Uterus (tissue), 4 donors: ENCODE data around the gene ACAP1. TPM values are rescaled to one million over a fixed set of nuclear protein-coding genes. Genes with fewer than 3 reads are reported as not detected.

Source experiments
- DNase-seq, 2 donors: peaks; one replicate each; pipeline ENCODE4 v3.0.0-alpha.2; 2019 to 2020
- H3K27ac ChIP-seq, 2 donors: fragments of 200-600 bp; sonication (generic); 1 replicate in 1 of 2; 2 replicates in 1 of 2; pipeline ENCODE4 v1.5.1; 2016 to 2018
- H3K27me3 ChIP-seq, 2 donors: fragments of 200-600 bp; sonication (generic); one replicate each; pipeline ENCODE4 v1.5.1; 2018 to 2019; ENCODE audit warnings: control low read depth in 1 of 2
- H3K36me3 ChIP-seq, 2 donors: fragments of 200-600 bp; sonication (generic); one replicate each; pipeline ENCODE4 v1.5.1; 2019; ENCODE audit warnings: control low read depth in 1 of 2
- H3K4me1 ChIP-seq, 2 donors: fragments of 200-600 bp; sonication (generic); one replicate each; pipeline ENCODE4 v1.5.1; 2018 to 2019; ENCODE audit warnings: control low read depth in 1 of 2
- H3K4me3 ChIP-seq, 2 donors: fragments of 200-600 bp; sonication (generic); 1 replicate in 1 of 2; 2 replicates in 1 of 2; pipeline ENCODE4 v1.5.1; 2018 to 2019; ENCODE audit warnings: mild to moderate bottlenecking in 1 of 2
- H3K9me3 ChIP-seq, 2 donors: fragments of 200-600 bp; sonication (generic); one replicate each; pipeline ENCODE4 v1.5.1; 2019; ENCODE audit warnings: control low read depth in 1 of 2
- CTCF ChIP-seq, 4 experiments: fragments of 200-600 bp in 2 of 4; fragments of 450-650 bp in 2 of 4; sonication (generic) in 2 of 4; IDR thresholded peaks; one replicate each; pipeline ENCODE4 v1.5.1; 2016 to 2019; ENCODE audit warnings: antibody characterized with exemption in 4 of 4, mild to moderate bottlenecking in 2 of 4, moderate library complexity in 1 of 4
- POLR2A ChIP-seq, 2 donors: fragments of 450-650 bp; IDR thresholded peaks; one replicate each; pipeline ENCODE4 v1.6.1; 2016; ENCODE audit warnings: antibody characterized with exemption in 2 of 2, mild to moderate bottlenecking in 1 of 2, moderate library complexity in 1 of 2
- intact Hi-C: fragments of 100-400 bp; cut with DNase I; formaldehyde crosslinking; loops from one replicate; pipeline ENCODE4 v1.15.1; 2023; ENCODE audit warnings: low total_unique reads
- total RNA-seq, 4 donors: library from RNA; depleted of rRNA in 3 of 4; stranded (reverse); fragments of >200 nt in 3 of 4; gene quantifications; one replicate each; pipeline versions ENCODE4 v1.1.0 to v1.2.4, GENCODE V29; 2014 to 2023
- donor health status: DM: yes; HTN: yes; CAD: no.

The ACAP1 gene
- total RNA-seq, 4 donors from 2014 or later: 0.29 to 11.2 (median 1.7) TPM

GRCh38 chr17:7317161-7317803, 19.0 kb upstream of the ACAP1 start:
- H3K4me1 ChIP-seq: no peaks in the 10 kb centered on the region
- no peak overlapping the region for H3K4me3 ChIP-seq
- no peak for DNase-seq
- no peaks in the 10 kb centered on the region for H3K36me3 ChIP-seq
- no peak for TF ChIP-seq CTCF (IDR thresholded peaks at IDR 0.05)
- no peak for TF ChIP-seq POLR2A (IDR thresholded peaks at IDR 0.05)
- no peaks in the 10 kb centered on the region for H3K27me3 ChIP-seq
- no peak overlapping the region for H3K27ac ChIP-seq
- intact Hi-C loops: no loop called here
- no peaks in the 10 kb centered on the region for H3K9me3 ChIP-seq

GRCh38 chr17:7318121-7318860, 18.0 kb upstream of the ACAP1 start:
- no peaks in the 10 kb centered on the region for H3K36me3 ChIP-seq
- H3K4me1 ChIP-seq: no peaks in the 10 kb centered on the region
- DNase-seq: no peak
- no peak overlapping the region for H3K4me3 ChIP-seq
- no peak overlapping the region for H3K27ac ChIP-seq
- no peaks in the 10 kb centered on the region for H3K27me3 ChIP-seq
- no peaks in the 10 kb centered on the region for H3K9me3 ChIP-seq
- intact Hi-C loops: no loop called here
- TF ChIP-seq POLR2A (IDR thresholded peaks at IDR 0.05): no peak
- TF ChIP-seq CTCF (IDR thresholded peaks at IDR 0.05): no peak

GRCh38 chr17:7321466-7321865, 14.9 kb upstream of the ACAP1 start:
- no peak for DNase-seq
- no peaks in the 10 kb centered on the region for H3K27me3 ChIP-seq
- no peaks in the 10 kb centered on the region for H3K36me3 ChIP-seq
- no peaks in the 10 kb centered on the region for H3K4me1 ChIP-seq
- H3K9me3 ChIP-seq: no peaks in the 10 kb centered on the region
- no peak overlapping the region for H3K27ac ChIP-seq
- no peak for TF ChIP-seq POLR2A (IDR thresholded peaks at IDR 0.05)
- TF ChIP-seq CTCF (IDR thresholded peaks at IDR 0.05): no peak
- no peak overlapping the region for H3K4me3 ChIP-seq
- intact Hi-C loops: no loop called here

- intact Hi-C loops: no loop called here
These were observed 13.7 kb upstream of the ACAP1 start for GRCh38 chr17:7322520-7323194.

More at GRCh38 chr17:7322520-7323194, 13.7 kb upstream of the ACAP1 start:
- Histone ChIP-seq H3K9me3 (no peaks in the 10 kb centered on the region), H3K27ac (no peak overlapping the region), H3K4me3 (no peak overlapping the region), H3K4me1 (no peaks in the 10 kb centered on the region), H3K36me3 (no peaks in the 10 kb centered on the region), H3K27me3 (no peaks in the 10 kb centered on the region)
- TF ChIP-seq CTCF (IDR thresholded peaks at IDR 0.05): no peak
- TF ChIP-seq POLR2A (IDR thresholded peaks at IDR 0.05): no peak
- no peak for DNase-seq
